ENCODE data around the gene IQGAP2. TPM values are rescaled to one million over a fixed set of nuclear protein-coding genes. Genes with fewer than 3 reads are reported as not detected.
"Not testable (repeated sequence)": the region's sequence is repeated elsewhere in the genome, so short reads cannot be mapped to it uniquely, and the experiment has no call there.

Gene IQGAP2
- total RNA-seq, 2 experiments from 2014 or later = 118 to 124 TPM

- Mint-ChIP-seq H3K9me3 (no peaks in the 10 kb centered on the region), H3K27me3 (no peaks in the 10 kb centered on the region), H3K27ac (no peak overlapping the region), H3K4me1 (peaks cover 8% of the 10 kb centered on the region), H3K36me3 (ENCODE audit: low read depth) (peaks cover 53% of the 10 kb centered on the region), H3K4me3 (no peak overlapping the region)
- no peak for DNase-seq
- POLR2A ChIA-PET = no interaction called here
- CTCF ChIA-PET = no interaction called here
Observed at GRCh38 chr5:76590027-76590426, 186.9 kb downstream of the IQGAP2 start.

GRCh38 chr5:76591366-76591765 is 188.3 kb downstream of the IQGAP2 start:
- peaks cover 10% of the 10 kb centered on the region for H3K4me1 Mint-ChIP-seq
- H3K27me3 Mint-ChIP-seq = no peaks in the 10 kb centered on the region
- ChIA-PET POLR2A (interaction anchor here (0.8 kb wide), 1 partner anchor 14 kb away, joined by 3 read pairs; no protein-coding TSS in a partner anchor), CTCF (interaction anchor here (1.1 to 1.7 kb wide), 2 partner anchors 8 to 189 kb away, joined by 3 to 4 read pairs; partner anchors contain the start of gene IQGAP2)
- peaks cover 65% of the 10 kb centered on the region for H3K36me3 Mint-ChIP-seq (ENCODE audit: low read depth)
- H3K27ac Mint-ChIP-seq = no peak overlapping the region
- no peak for DNase-seq
- no peak overlapping the region for H3K4me3 Mint-ChIP-seq
- H3K9me3 Mint-ChIP-seq = no peaks in the 10 kb centered on the region

- no peak for DNase-seq
- POLR2A ChIA-PET = no interaction called here
- CTCF ChIA-PET = interaction anchor here (1.0 to 1.7 kb wide), 3 partner anchors 9 to 190 kb away, joined by 3 to 4 read pairs (median 4); partner anchors contain the start of gene IQGAP2
- H3K27me3 Mint-ChIP-seq = no peaks in the 10 kb centered on the region
- peaks cover 77% of the 10 kb centered on the region for H3K36me3 Mint-ChIP-seq (ENCODE audit: low read depth)
- no peaks in the 10 kb centered on the region for H3K9me3 Mint-ChIP-seq
- no peak overlapping the region for H3K27ac Mint-ChIP-seq
- peaks cover 10% of the 10 kb centered on the region for H3K4me1 Mint-ChIP-seq
- no peak overlapping the region for H3K4me3 Mint-ChIP-seq
Observed at GRCh38 chr5:76592692-76593091, 189.6 kb downstream of the IQGAP2 start.

- H3K36me3 Mint-ChIP-seq (ENCODE audit: low read depth) = peaks cover 79% of the 10 kb centered on the region
- no peaks in the 10 kb centered on the region for H3K27me3 Mint-ChIP-seq
- DNase-seq = no peak
- no peak overlapping the region for H3K4me3 Mint-ChIP-seq
- H3K27ac Mint-ChIP-seq = no peak overlapping the region
- H3K4me1 Mint-ChIP-seq = peaks cover 10% of the 10 kb centered on the region
- no peaks in the 10 kb centered on the region for H3K9me3 Mint-ChIP-seq
- ChIA-PET POLR2A (no interaction called here), CTCF (interaction anchor here (2.1 kb wide), 1 partner anchor 10 kb away, joined by 8 read pairs; no protein-coding TSS in a partner anchor)
Observed at GRCh38 chr5:76594107-76594506, 191.0 kb downstream of the IQGAP2 start.

GRCh38 chr5:76595755-76596481 is 192.8 kb downstream of the IQGAP2 start:
- DNase-seq = no peak
- CTCF ChIA-PET = interaction anchor here (2.1 kb wide), 1 partner anchor 11 kb away, joined by 8 read pairs; no protein-coding TSS in a partner anchor
- Mint-ChIP-seq H3K4me3 (no peak overlapping the region), H3K36me3 (ENCODE audit: low read depth) (peaks cover 72% of the 10 kb centered on the region), H3K27me3 (no peaks in the 10 kb centered on the region), H3K27ac (no peak overlapping the region), H3K9me3 (no peaks in the 10 kb centered on the region), H3K4me1 (peaks cover 2% of the 10 kb centered on the region)
- POLR2A ChIA-PET = no interaction called here

- CTCF ChIA-PET = interaction anchor here (1.1 to 4.0 kb wide), 2 partner anchors 15 to 175 kb away, joined by 3 to 38 read pairs; no protein-coding TSS in a partner anchor
- Mint-ChIP-seq H3K9me3 (no peaks in the 10 kb centered on the region), H3K4me3 (no peak overlapping the region), H3K27me3 (no peaks in the 10 kb centered on the region), H3K4me1 (peaks cover 14% of the 10 kb centered on the region), H3K36me3 (ENCODE audit: low read depth) (peaks cover 69% of the 10 kb centered on the region), H3K27ac (no peak overlapping the region)
- no peak for DNase-seq
- POLR2A ChIA-PET = interaction anchor here (1.4 kb wide), 1 partner anchor 176 kb away, joined by 4 read pairs; no protein-coding TSS in a partner anchor
Observed at GRCh38 chr5:76598531-76598930, 195.4 kb downstream of the IQGAP2 start.

- DNase-seq = no peak
- Mint-ChIP-seq H3K27me3 (no peaks in the 10 kb centered on the region), H3K4me3 (no peak overlapping the region), H3K4me1 (peaks cover 13% of the 10 kb centered on the region), H3K36me3 (ENCODE audit: low read depth) (peaks cover 70% of the 10 kb centered on the region), H3K27ac (no peak overlapping the region), H3K9me3 (no peaks in the 10 kb centered on the region)
- ChIA-PET CTCF (interaction anchor here (0.7 to 4.0 kb wide), 7 partner anchors 24 to 197 kb away, joined by 3 to 38 read pairs (median 4); no protein-coding TSS in a partner anchor), POLR2A (interaction anchor here (0.9 to 2.1 kb wide), 2 partner anchors 8 to 174 kb away, joined by 4 to 6 read pairs; no protein-coding TSS in a partner anchor)
Observed at GRCh38 chr5:76600716-76601115, 197.6 kb downstream of the IQGAP2 start.

- Mint-ChIP-seq H3K36me3 (ENCODE audit: low read depth) (peaks cover 66% of the 10 kb centered on the region), H3K4me1 (peaks cover 13% of the 10 kb centered on the region), H3K27me3 (no peaks in the 10 kb centered on the region), H3K27ac (no peak overlapping the region), H3K4me3 (no peak overlapping the region), H3K9me3 (no peaks in the 10 kb centered on the region)
- no peak for DNase-seq
- POLR2A ChIA-PET = interaction anchor here (0.7 to 2.1 kb wide), 3 partner anchors 131 to 196 kb away, joined by 3 to 6 read pairs (median 3); no protein-coding TSS in a partner anchor
- CTCF ChIA-PET = interaction anchor here (0.7 to 2.7 kb wide), 22 partner anchors 9 to 235 kb away, joined by 3 to 49 read pairs (median 4); no protein-coding TSS in a partner anchor
Observed at GRCh38 chr5:76601470-76601869, 198.4 kb downstream of the IQGAP2 start.

- ChIA-PET POLR2A (interaction anchor here (0.7 to 2.1 kb wide), 4 partner anchors 10 to 196 kb away, joined by 3 to 6 read pairs (median 4); no protein-coding TSS in a partner anchor), CTCF (interaction anchor here (0.7 to 2.7 kb wide), 21 partner anchors 9 to 235 kb away, joined by 3 to 49 read pairs (median 3); no protein-coding TSS in a partner anchor)
- Mint-ChIP-seq H3K4me1 (peaks cover 13% of the 10 kb centered on the region), H3K4me3 (no peak overlapping the region), H3K36me3 (ENCODE audit: low read depth) (peaks cover 65% of the 10 kb centered on the region), H3K27ac (no peak overlapping the region), H3K9me3 (no peaks in the 10 kb centered on the region), H3K27me3 (no peaks in the 10 kb centered on the region)
- DNase-seq = no peak
Observed at GRCh38 chr5:76602094-76602726, 199.1 kb downstream of the IQGAP2 start.

- H3K4me3 Mint-ChIP-seq, H3K27ac Mint-ChIP-seq, POLR2A ChIA-PET, H3K27me3 Mint-ChIP-seq, H3K9me3 Mint-ChIP-seq, DNase-seq: not testable (repeated sequence)
- CTCF ChIA-PET = interaction anchor here (1.3 kb wide), 1 partner anchor 170 kb away, joined by 6 read pairs; no protein-coding TSS in a partner anchor
- H3K4me1 Mint-ChIP-seq = peaks cover 27% of the 10 kb centered on the region
- H3K36me3 Mint-ChIP-seq (ENCODE audit: low read depth) = peaks cover 64% of the 10 kb centered on the region
Observed at GRCh38 chr5:76603991-76604390, 200.9 kb downstream of the IQGAP2 start.

GRCh38 chr5:76604838-76605237 is 201.8 kb downstream of the IQGAP2 start:
- Mint-ChIP-seq H3K27me3 (no peaks in the 10 kb centered on the region), H3K36me3 (ENCODE audit: low read depth) (peaks cover 64% of the 10 kb centered on the region), H3K4me1 (peaks cover 27% of the 10 kb centered on the region), H3K9me3 (no peaks in the 10 kb centered on the region), H3K4me3 (no peak overlapping the region), H3K27ac (no peak overlapping the region)
- ChIA-PET POLR2A (no interaction called here), CTCF (interaction anchor here (1.3 kb wide), 1 partner anchor 170 kb away, joined by 6 read pairs; no protein-coding TSS in a partner anchor)
- no peak for DNase-seq

GRCh38 chr5:76606701-76607100 is 203.6 kb downstream of the IQGAP2 start:
- no peak overlapping the region for H3K27ac Mint-ChIP-seq

More at GRCh38 chr5:76606701-76607100, 203.6 kb downstream of the IQGAP2 start:
- Mint-ChIP-seq H3K4me1 (peaks cover 25% of the 10 kb centered on the region), H3K9me3 (no peaks in the 10 kb centered on the region), H3K27me3 (no peaks in the 10 kb centered on the region), H3K4me3 (no peak overlapping the region), H3K36me3 (ENCODE audit: low read depth) (peaks cover 64% of the 10 kb centered on the region)
- ChIA-PET CTCF (interaction anchor here (0.6 to 5.6 kb wide), 3 partner anchors 34 to 230 kb away, joined by 3 to 35 read pairs (median 3); no protein-coding TSS in a partner anchor), POLR2A (no interaction called here)
- DNase-seq = no peak
